Uterus (tissue), 2 donors: ENCODE data around the gene ZDHHC14.

Experiments
- POLR2A ChIP-seq, 2 donors: fragments of 450-650 bp; IDR thresholded peaks; one replicate each; pipeline ENCODE4 v1.6.1; 2016; ENCODE audit warnings: antibody characterized with exemption in 2 of 2, mild to moderate bottlenecking in 1 of 2, moderate library complexity in 1 of 2
- TF ChIP-seq, protein P1 (sequence below), 4 experiments: fragments of 200-600 bp in 2 of 4; fragments of 450-650 bp in 2 of 4; sonication (generic) in 2 of 4; IDR thresholded peaks; one replicate each; pipeline ENCODE4 v1.5.1; 2016 to 2019; ENCODE audit warnings: antibody characterized with exemption in 4 of 4, mild to moderate bottlenecking in 2 of 4, moderate library complexity in 1 of 4

DNA sequence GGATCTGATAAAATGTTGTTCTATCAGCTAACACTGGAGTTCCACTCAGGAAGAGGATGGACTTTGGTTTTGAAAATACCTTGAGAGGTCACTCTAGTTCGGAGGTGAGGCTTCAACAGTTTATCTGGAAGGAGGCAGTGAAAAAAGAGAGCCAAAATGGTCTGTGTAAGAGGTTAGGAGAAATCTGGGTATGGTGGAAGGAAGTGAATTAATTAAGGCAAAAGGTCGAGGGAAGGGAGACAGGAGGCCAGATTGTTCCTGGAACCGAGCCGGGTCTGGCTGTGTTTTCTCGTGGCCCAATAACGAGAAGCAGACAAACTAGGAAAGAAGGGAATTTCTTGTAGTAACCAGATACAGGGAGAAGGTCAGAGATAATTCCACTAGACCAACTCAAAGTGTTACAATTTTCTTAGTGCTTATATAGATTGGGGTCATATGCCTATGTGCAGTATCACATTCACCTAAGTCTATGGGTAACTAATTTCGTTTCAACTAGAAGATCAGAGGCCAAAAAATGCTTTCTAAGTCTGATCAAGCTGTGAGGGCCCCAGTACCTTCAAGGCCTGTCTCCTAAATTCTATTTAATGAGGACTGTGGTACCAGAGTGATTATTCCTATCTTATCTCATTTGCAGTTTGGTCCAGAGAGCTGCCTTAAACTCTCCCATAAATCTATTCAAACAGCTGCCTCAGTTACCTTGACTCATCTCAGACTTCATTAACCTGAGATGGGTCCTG, 346.1 kb downstream of the ZDHHC14 start:
- no peak for TF ChIP-seq POLR2A (IDR thresholded peaks at IDR 0.05)
- TF ChIP-seq, protein P1, sequence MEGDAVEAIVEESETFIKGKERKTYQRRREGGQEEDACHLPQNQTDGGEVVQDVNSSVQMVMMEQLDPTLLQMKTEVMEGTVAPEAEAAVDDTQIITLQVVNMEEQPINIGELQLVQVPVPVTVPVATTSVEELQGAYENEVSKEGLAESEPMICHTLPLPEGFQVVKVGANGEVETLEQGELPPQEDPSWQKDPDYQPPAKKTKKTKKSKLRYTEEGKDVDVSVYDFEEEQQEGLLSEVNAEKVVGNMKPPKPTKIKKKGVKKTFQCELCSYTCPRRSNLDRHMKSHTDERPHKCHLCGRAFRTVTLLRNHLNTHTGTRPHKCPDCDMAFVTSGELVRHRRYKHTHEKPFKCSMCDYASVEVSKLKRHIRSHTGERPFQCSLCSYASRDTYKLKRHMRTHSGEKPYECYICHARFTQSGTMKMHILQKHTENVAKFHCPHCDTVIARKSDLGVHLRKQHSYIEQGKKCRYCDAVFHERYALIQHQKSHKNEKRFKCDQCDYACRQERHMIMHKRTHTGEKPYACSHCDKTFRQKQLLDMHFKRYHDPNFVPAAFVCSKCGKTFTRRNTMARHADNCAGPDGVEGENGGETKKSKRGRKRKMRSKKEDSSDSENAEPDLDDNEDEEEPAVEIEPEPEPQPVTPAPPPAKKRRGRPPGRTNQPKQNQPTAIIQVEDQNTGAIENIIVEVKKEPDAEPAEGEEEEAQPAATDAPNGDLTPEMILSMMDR (IDR thresholded peaks at IDR 0.05), result no peak
